Measurements from ENCODE around the gene SRSF6.
A peak's percentile ranks its signal among the peaks of the same experiment; 100 is the strongest.
"Not testable (repeated sequence)": the region's sequence is repeated elsewhere in the genome, so short reads cannot be mapped to it uniquely, and the experiment has no call there.

The SRSF6 gene

DNA sequence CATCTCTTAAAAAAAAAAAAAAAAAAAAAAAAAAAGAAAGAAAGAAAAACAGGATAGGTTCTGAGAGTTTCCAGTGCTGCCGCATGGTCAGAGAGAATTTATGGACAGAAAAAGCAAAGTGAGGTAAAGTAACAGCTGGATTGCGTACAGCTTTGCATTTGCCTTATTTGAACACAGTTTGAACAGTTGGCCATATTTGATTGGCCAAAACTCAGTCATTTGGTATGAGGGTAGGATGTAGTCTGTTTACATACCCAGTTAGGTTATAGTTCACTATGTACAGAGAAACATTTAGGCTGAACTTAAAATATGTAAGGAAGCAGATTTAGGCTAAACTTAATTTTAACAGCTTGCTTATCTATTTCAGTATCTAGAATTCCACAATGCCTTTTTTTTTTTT is 32.3 kb downstream of the SRSF6 start:
- no peak for DNase-seq

DNA sequence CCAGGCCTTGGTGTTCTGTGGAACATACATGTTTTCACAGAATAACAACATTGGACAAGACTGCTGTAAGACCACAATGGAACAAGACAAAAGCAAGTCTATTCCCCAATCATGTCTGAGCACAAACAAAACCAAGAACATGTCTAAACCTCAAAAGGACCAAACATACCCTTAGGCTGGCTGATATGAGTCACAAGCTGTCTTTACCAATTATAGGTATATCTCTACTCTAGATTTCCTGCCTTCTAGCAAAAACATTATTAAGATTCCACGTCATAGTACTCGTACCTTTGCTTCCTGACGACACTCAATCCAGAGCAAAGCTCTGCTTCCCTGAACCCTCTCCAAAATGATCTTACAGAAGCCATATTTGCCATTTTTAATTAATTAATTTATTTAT is 34.4 kb downstream of the SRSF6 start:
- no peak for DNase-seq

DNA sequence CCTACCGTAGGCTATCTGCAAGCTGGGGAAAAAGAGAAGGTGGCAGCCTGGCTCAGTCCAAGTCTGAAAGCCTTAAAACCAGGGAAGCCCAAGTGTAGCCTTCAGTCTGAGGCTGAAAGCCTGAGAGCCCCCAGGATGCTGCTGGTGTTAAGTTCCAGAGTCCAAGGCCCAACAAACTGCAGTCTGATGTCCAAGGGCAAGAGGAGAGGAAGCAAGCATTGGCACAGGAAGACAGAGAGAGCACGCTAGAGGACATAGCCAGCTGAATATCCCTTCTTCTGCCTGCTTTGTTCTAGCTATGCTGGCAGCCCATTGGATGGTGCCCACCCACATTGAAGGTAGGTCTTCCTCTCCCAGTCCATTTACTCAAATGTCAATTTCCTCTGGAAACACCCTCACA is 37.7 kb downstream of the SRSF6 start:
- no peak for DNase-seq

DNA sequence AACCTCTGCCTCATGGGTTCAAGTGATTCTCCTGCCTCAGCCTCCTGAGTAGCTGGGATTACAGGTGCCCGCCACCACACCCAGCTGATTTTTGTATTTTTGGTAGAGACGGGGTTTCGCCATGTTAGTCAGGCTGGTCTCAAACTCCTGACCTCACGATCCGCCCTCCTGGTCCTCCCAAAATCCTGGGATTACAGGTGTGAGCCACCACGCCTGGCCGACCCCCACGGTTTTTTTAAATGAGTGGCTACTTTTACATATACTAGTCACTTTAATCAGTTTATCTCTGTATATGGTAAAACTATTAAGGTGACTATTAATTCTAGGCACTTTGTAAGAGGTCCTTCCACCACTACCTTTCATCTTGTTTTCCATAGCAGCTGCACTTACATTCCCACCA is 44.3 kb downstream of the SRSF6 start:
- DNase-seq = not testable (repeated sequence)

DNA sequence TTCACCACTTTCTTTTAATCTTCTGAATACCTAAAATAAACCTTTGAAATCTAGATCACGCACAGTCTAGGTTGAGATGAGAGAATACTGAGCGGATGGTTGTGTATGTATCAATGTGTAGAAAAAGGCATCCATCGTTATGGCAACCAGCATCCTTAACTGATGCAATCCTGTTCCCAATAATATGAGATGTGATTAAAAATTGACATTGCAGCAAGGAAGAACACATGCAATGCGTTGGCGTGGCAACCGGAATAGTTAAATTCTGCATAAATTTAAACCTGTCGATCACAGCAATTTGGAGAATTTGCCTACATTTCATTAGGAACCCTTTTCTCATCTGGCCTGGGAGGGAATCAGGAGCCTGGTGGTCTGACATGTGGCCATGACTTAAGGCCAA is 48.5 kb downstream of the SRSF6 start:
- no peak for DNase-seq

DNA sequence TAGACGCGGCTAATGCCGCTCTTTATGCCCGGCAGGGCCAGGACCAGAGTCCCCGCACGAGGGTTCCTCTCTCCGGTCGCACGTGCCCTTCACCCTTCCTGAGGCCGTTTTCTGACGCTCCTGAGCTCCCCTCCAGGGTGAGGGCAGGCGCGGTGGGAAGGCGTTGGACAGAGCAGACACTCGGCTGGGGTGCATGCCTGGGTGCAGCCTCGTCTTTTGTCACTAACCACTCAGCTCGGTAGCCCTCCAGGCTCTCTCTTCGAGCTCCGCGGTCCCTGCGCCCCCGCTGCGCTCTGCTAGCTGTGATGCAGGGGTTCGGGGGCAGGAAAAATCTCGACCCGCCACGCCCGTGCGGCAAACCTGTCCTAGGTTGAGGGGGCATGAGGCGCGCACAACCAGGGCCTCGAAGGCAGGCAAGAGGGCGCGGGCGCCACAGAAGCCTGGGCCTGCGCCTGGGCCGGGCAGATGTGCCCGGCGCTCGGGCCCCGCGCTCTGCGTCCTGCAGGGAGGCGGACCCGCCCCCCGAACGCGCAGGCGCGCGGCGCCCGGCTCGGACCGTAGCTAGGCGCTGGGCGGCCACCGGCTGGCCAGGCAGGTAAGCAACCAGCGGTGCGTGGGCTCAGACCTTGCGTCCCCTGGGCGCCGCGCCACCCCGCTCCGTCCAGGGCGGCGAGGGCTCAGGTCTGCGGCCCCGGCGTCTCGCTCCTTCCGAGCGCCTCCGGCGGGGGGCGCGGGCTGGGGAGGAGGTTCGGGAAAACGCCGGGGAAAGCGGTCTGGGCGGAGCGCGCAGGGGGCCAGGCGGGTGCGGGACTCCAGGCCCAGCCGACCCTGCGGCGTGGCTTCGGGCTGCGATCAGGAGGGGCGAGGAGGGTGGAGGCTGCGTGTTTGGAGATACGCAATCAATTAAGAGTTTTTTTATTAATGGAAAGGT is 49.7 kb downstream of the SRSF6 start, which contains the start of gene L3MBTL1:
TSS of gene L3MBTL1 (plus strand) at position 548 of the 931 bp plus-strand sequence. CDS start 5,807 bp downstream, outside the sequence.
- DNase-seq = peak; percentile 47

DNA sequence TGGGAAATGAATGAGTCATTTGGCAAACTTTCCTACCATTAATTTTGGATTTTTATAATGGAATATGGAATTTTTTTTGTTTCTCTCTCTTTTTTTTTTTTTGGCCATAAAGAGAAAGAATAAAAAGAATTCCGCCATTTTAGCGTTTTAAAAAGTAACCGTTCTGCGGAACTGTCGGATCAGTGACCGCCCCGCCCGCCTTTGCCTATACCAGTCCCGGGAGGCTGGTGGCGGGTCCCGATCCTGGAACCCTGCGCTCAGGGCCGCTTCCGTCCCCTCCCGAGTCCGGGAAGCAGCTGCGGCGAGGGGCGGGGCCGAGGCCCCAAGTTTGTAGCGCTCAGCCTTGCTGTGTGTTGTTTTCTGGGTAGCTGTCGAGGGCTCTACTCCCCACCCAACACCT is 50.4 kb downstream of the SRSF6 start:
- peak; percentile 35 for DNase-seq

DNA sequence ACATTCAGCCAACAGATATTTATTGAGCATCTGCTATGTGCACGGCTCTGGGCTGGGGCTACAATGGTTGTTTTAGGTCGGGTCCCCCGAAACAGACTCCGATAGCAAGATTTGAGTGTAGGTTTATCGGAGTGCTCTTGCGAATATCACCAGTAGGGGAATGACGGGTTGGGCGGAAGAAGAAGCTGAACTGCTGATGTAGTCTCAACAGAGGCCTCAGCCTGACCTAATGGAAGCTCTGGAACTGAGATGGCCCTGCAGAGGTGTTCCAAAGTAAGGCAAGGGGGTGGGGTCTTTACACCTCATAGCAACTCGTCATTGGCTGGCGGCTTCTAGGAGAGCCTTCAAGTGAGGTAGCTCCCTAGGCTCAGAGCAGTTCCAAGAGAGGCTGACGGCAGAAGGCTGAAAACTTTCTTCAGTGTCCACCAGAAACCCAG is 50.9 kb downstream of the SRSF6 start:
- no peak for DNase-seq

DNA sequence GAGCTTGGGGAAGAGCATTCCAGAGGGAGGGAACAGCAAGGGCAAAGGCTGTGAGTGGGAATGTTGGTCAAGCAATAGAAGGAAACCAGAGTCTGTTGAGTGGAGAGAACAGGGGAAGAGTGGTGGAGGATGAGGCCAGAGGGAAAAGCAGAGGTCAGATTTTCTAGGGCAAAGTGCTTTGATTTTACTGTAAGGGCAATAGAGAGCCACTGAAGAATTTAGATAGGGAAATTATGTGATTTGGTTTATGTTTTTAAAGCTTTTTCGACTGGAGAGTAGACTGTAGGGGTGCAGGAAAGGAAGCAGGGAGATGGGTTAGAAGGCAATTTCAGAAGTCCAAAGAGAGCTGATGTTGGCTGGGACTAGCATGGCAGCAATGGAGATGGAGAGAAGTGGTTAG is 54.2 kb downstream of the SRSF6 start:
- no peak for DNase-seq

DNA sequence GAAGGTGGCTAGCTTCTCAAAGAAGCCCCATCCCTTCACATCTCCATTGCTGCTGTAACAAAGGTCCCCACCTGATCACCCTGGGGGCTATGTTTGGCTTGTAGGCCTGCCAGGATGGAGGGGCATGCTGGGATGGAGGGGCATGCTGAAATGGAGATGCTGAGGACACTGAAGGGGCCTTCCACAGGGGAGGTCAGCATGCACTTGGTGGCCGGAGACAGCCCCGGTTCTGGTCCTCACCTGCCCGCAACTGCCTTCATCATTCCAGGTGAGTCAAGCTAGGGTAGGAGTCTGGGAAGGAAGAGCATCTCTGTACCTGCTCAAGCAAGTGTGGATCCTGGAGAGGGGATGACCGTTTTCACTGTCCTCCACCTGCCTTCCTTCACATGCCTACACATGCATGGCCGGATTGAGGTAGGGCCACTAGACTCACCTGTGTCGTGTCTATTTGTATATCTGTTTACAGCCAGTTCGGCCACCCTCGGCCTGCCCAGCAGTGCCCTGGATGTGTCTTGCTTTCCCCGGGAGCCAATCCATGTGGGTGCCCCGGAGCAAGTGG is 55.8 kb downstream of the SRSF6 start:
- no peak for DNase-seq

All from stimulated activated CD8-positive, alpha-beta memory T cell treated with anti-CD3 and anti-CD28 coated beads, Interleukin-4, amount 100 ng/mL, for 48 hours (primary cell).